ENCODE data around the gene HUWE1.
"Not testable (repeated sequence)": the region's sequence is repeated elsewhere in the genome, so short reads cannot be mapped to it uniquely, and the experiment has no call there.

HUWE1 gene, protein sequence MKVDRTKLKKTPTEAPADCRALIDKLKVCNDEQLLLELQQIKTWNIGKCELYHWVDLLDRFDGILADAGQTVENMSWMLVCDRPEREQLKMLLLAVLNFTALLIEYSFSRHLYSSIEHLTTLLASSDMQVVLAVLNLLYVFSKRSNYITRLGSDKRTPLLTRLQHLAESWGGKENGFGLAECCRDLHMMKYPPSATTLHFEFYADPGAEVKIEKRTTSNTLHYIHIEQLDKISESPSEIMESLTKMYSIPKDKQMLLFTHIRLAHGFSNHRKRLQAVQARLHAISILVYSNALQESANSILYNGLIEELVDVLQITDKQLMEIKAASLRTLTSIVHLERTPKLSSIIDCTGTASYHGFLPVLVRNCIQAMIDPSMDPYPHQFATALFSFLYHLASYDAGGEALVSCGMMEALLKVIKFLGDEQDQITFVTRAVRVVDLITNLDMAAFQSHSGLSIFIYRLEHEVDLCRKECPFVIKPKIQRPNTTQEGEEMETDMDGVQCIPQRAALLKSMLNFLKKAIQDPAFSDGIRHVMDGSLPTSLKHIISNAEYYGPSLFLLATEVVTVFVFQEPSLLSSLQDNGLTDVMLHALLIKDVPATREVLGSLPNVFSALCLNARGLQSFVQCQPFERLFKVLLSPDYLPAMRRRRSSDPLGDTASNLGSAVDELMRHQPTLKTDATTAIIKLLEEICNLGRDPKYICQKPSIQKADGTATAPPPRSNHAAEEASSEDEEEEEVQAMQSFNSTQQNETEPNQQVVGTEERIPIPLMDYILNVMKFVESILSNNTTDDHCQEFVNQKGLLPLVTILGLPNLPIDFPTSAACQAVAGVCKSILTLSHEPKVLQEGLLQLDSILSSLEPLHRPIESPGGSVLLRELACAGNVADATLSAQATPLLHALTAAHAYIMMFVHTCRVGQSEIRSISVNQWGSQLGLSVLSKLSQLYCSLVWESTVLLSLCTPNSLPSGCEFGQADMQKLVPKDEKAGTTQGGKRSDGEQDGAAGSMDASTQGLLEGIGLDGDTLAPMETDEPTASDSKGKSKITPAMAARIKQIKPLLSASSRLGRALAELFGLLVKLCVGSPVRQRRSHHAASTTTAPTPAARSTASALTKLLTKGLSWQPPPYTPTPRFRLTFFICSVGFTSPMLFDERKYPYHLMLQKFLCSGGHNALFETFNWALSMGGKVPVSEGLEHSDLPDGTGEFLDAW (N-terminal part only)

DNA sequence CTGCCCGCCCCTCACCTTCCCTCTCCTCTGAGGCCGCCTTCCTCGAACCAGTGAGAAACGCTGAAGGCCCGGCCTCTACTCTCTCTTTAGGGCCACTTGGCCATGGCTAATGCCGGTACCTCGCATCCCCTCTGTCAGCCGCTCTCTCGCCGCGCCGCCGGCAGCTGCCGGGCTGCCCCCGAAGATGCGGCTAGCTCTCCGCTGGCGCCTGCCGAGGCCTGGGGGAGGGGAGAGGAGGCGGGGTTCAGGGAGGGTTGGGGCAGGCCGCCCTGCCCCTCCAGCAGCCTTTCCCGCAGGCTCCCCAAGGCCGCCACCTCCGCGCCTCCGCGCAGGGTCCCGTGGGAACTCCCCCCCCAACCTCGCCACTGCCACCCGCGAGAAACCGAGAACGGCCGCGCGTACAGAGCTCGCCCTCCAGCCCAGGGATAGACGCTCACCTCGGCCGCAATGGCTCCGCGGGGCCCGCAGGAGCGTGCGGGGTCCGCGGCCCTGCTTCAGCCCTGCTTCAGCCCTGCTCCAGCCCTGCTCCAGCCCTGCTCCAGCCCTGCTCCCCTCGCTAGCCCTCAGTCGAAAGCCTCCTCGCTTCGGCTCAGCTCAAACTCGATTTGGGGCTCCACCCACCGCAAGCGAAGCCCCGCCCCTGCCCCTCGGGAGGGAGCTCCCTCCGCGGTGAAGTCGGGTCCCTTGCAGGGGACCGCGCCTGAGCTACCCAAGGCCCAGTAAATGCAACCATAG, at the start of gene HUWE1:
HUWE1 (minus strand) TSS at position 569 of the 735 bp plus-strand sequence. CDS start 32,612 bp downstream, outside the sequence.
- DNase-seq (ENCODE audit: low spot score): peak; percentile 83

DNA sequence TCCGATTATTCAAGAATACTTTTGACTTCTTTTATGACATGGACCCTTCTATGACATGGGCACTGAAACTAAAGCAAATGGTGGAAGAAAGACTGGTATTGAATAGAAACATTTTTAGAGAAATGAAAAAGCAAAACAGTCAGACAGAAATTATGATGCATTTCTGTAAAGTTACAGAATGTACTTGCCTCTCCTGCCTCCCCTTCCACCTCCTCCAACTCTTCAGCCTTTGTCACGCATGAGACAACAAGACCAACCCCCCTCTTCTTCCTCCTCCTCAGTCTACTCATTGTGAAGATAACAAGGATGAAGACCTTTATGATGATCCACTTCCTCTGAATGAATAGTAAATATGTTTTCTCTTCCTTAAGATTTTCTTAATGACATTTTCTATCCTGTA, 46.3 kb upstream of the HUWE1 start:
- no peak for DNase-seq (ENCODE audit: low spot score)

DNA sequence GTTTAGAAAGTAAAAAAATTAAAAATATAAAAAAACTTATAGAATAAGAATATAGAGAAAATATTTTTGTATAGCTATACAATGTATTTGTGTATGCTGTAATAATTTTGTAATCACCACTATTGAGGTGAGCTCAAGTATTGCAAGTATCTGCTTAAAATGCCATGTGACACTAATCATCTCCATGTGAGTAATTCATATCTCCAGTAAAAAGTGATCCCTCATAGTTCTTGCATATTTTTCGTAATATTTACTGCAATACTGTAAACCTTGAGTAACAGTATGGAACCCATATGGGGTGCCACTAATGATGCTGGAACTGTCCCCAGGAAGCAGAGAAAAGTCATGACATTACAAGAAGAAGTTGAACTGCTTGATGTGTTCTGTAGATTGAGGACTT, 43.2 kb upstream of the HUWE1 start:
- no peak for DNase-seq (ENCODE audit: low spot score)

DNA sequence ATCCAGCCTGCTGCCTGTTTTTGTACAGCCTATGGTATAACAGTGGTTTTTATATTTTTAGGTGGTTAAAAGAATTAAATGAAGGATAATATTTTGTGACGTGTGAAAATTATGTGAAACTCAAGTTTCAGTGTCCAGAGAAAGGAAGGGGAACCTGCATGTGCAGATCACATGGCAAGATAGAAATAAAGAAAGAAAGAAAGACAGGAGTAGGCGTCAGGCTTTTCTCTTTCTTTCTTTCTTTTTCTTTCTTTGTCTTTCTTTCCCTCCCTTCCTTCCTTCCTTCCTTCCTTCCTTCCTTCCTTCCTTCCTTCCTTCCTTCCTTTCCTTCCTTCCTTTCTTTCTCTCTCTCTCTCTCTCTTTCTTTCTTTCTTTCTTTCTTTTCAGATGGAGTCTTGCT, 42.0 kb upstream of the HUWE1 start:
- DNase-seq (ENCODE audit: low spot score): no peak

DNA sequence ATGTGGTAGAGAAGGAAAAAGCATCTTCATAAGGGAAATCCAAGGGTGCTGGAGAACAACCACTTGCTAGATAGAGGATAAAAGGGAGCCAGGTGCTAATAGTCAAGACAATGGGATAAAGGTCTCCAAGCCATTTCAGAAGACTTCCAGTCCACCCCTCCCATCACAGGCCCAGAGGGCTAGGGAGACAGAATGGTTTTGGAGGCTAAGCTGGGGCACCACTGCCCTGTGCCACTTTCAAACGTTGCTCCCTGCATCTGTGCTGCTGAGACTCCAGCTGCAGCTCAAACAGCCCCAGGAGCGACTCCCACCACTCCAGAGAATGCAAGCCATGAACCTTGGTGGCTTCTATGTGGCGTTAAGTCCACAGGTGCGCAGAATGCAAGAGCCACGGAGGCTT, 38.4 kb upstream of the HUWE1 start:
- no peak for DNase-seq (ENCODE audit: low spot score)

DNA sequence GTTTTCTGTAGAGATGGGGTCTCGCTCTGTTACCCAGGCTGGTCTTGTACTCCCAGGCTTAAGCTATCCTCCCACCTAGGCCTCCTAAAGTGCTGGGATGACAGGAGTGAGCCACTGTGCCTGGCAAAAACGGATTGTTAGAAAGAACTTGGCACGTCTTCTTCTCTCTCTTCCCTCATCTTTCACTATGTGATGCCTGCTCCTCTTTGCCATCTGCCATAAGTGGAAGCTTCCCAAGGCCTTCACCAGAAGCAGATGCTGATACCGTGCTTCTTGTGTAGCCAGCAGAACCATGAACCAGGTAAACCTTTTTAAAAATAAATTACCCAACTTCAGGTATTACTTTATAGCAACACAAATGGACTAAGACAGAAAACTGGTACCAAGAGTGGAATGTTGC, 36.9 kb upstream of the HUWE1 start:
- no peak for DNase-seq (ENCODE audit: low spot score)

DNA sequence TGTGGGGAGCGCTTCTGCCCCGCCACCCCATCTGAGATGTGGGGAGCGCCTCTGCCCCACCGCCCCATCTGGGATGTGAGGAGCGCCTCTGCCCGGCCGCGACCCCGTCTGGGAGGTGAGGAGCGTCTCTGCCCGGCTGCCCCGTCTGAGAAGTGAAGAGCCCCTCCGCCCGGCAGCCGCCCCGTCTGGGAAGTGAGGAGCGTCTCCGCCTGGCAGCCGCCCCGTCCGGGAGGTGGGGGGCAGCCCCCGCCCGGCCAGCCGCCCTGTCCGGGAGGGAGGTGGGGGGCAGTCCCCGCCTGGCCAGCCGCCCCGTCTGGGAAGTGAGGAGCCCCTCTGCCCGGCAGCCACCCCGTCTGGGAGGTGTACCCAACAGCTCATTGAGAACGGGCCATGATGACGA, 35.1 kb upstream of the HUWE1 start:
- not testable (repeated sequence) for DNase-seq (ENCODE audit: low spot score)

DNA sequence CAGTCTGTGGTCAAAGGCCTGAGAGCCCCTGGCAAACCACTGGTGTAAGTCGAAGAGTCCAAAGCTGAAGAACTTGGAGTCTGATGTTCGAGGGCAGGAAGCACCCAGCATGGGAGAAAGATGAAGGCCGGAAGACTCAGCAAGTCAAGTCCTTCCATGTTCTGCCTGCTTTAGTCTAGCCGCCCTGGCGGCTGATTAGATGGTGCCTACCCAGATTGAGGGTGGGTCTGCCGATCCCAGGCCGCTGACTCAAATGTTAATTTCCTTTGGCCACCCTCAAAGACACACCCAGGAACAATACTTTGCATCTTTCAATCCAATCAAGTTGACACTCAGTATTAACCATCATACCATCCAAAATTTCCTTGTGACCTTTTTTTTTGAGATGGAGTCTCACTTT, 33.1 kb upstream of the HUWE1 start:
- DNase-seq (ENCODE audit: low spot score): not testable (repeated sequence)

DNA sequence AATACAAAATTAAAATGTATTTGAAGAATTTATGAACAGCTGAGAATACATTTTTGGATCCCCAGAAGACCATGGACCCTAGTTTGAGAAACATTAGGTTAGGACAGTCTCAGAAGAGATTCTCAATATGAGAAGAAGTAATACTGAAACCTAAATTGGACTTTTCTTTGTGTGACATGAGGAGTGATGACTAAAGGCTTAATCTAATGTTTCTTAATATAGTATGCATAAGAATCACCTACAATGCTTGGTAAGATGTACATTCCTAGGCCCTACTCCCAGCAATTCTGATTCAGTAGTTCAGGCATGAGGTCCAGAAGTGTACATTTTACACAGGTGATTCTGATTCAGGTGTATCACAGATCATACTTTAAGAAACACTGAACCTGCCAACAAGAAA, 31.6 kb upstream of the HUWE1 start:
- no peak for DNase-seq (ENCODE audit: low spot score)

DNA sequence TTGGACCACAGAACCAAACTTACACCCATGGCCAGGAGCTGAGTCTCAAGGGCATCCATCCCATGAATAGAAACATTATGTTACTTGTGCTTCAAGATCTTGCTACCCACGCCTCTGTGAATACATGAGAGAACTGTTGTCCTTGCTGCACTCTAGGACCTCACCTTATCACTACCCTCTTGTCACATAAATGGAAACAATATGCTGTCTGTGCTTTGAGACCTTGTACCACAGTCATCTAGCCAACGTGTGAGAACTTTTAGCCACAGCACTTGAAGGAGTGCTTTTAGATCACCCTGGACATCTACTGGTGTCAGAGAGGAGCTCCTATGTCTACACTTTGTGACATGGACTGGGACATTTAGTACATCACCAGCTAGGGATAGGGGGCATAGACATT, 30.7 kb upstream of the HUWE1 start:
- no peak for DNase-seq (ENCODE audit: low spot score)

DNA sequence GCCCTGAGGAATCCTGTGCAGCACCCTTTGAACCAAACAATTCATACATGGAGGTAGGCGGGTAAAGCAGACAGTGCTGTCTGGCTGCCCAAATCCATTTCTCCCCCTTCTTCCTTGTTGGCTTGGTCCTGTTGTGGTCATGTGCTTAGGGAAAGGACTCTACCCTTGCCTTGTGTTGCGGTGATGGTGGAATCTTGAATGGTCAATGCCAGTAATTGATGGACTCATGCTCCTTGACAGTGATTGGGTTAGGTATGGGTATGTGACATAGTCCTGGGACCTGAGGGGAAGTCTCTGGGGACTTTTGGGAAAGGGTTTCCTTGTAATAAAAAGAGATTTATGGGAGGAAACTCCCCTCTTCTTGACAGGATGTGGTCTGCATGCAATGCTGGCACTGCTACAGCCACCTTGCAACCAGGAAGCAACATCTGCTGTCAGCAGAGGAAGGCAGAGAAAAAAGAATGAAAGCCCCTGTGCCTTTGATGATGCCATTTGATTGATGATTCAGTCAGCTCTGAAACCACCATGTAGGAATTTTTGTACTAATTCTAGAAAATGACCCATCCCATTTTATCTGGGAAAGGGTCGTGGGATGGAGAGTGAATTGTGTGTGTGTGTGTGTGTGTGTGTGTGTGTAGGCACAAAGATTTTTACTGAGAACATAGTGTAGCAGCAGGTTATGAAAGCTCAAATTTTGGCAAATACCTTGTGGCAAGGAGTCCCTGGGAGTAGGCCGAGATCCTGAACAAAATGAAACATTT, 30.0 kb upstream of the HUWE1 start:
- DNase-seq (ENCODE audit: low spot score): no peak

DNA sequence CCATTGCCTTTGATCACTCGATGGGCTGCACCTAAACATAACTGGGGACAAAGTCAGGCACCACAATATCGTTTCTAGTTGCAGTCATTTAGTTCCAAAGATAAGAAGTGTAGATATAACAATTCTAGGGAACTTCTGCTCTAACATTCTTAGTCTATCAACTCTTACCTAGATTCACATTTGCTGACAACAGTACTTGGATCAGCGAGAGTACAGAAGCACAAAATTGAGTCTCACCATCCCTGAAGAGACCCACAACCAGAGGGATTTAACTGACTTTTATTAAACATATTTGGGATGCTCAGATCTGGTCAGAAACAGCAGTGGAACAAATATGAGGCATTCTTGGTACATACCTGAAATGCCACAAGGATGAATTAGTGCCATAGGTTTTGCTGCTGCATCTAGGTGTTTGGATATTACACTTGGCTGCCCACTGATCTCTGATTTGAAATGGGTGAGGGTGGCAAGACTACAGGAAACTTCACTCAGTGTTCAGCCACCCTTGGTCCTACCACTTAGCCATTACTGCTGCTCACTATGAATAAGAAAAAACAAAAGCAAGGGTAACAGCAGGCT, 28.9 kb upstream of the HUWE1 start:
- DNase-seq (ENCODE audit: low spot score): no peak

DNA sequence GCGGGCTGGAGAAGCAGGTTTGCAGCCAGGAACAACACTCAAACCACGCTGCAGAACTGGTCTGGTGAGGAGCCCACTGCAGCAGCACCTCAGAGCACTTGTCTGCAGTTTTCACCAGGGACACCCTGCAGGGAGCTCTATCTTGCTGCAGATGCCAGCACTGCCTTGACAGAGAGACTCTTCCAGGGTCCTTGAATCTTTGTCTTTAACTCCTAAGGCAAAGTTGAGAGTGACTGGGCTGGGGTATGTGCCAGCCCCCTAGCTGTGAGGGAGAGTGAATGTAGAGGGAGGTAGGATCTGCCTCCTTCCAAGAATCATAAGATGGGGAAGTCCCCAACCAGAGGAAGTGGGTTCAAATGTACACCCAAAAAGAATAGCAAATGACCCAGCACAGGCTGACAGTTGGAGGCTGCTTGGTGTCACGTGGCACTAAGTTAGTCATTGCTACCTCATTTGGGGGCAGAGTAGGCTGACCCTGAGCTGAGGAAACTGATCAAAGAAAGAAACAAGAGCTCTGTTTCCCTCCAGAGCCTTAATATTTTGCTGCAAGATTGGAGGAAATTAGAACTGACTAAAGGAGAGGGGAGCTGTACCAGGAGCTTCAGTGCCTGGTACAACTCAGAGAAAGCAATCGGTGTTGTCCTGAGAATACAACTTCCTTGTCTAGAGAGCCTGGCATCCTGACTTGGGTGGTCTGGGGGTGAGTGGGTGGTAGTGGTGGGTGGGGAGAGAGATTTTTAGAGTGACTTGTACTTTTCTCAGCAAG, 28.2 kb upstream of the HUWE1 start:
- DNase-seq (ENCODE audit: low spot score): no peak

DNA sequence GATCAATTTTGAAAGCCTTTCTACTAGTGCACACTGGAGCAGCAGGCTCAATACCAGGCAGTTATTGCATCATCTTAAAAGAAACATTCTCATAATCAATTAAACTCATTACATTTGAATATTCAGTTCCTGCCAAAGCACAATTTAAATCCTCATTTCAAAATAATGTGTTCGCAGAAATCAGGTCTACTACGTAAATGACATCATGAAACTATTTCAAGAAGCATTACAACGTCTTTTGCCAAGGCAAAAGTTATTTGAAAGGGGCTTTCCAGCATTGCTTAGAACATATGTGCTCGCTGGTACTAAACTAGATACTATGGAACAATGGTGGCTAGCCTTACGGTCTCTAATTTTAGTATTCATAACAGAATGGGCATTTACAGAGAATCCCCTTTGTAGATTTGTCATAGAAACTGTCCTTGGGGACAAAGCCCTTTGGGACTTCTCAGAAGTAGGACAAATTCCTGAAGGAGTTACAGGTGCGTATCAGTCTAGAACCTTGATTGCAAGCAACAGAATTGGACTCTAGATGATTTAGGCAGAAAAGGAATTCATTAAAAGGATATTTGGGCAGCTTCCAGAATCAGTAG, 27.6 kb upstream of the HUWE1 start:
- no peak for DNase-seq (ENCODE audit: low spot score)

DNA sequence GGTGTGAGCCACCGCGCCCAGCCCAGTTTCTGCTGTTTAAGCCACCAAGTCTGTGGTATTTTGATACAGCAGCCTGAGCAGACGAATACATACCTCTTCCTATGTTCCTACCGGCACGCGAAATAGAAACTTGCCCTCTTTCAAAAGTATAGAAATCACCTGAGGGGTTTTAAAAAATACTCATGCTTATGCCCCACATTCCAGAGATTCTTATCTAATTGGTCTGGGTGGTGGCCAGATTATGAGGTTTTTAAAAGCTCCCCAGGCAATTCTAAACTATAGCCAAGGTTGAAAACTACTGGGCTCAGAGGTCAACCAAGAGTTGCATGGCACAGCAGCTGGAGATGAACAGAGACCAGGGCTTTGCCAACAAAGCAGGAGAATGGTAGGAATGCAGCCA, 24.9 kb upstream of the HUWE1 start:
- DNase-seq (ENCODE audit: low spot score): no peak

DNA sequence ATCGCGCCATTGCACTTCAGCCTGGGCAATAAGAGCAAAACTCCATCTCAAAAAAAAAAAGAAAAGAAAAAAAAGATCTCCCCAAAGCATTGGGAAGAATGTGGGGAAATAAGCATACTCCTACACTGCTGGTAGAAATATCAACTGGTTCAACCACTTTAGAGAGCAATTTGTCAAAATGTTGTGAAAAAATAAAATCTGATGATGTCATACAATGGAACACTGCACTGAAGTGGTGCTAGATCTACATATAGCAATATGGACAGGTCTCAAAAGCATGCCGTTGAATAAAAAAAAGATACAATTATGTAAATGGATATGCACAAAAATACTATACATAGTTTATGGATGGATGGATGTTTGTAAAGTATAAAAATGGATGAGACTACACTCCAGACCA, 18.3 kb upstream of the HUWE1 start:
- no peak for DNase-seq (ENCODE audit: low spot score)

DNA sequence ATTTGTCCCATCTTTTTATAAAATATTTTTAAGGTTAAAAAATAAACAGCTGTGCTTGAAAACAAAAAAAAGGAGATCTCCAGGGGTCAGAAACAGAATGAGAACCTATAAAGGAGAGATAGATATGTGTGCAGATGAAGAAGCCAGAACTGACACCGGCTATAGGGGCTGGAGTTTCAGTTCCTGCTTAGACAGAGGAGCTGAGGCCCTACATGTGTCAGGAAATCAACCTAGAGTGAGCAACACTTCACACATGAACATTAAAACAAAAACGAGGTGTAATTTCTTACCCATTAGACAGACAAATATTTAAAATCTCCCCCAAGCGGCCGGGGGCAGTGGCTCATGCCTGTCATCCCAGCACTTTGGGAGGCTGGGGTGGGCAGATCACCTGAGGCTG, 17.8 kb upstream of the HUWE1 start:
- no peak for DNase-seq (ENCODE audit: low spot score)

DNA sequence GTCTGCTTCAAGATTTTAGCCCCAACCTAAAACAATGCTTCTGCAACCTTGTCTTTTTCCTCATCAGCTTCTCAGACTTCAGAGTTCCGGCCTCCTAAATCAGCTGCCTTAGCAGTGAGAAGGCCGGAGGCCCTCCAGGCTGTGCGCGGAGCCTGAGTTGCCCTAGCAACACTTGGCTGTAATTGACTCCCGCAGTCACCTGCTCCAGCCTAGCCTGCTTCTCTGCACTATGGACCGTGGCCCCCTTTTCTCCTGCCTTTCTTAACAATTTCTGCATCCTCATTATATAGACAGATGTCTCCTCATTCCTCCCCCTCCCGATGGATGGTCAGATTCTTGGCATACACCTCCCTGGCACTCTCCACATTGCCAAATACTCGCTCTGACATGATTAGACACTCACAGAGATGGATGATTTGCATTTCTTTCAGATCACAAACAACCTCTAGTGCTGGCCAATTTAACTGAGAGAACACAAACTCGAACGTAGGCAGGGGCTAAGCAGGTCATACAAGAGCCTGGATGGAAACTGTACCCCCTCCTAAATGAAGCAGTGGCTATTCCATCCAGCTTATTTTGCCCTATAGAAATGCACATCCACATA, 9.5 kb upstream of the HUWE1 start:
- DNase-seq (ENCODE audit: low spot score): no peak

DNA sequence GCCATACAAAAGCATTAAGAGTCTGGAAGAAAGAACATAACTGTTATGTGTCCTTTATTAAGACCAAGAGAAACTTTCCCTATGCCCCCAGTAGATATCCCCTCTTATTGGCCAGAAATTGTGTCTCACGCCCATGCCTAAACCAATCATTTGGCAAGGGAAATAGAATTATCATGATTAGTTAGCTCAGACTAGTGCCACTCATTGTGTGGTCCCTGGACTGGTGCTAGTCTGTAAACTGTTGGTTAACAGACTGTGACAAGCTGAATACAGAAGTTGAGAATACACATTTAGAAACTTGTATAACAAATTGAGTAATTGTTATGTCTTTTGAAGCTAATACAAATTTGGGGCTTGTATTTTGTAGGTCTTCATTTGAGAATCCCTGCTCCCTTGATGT, 8.1 kb upstream of the HUWE1 start:
- DNase-seq (ENCODE audit: low spot score): no peak
